HG02588 (cell line): ENCODE measurements around the gene GALM.

ENCODE experiments used
- ATAC-seq: cut with Tn5 transposase; IDR thresholded peaks from one replicate; pipeline ENCODE4 v1.9.1; 2021; ENCODE audit warnings: mild to moderate bottlenecking, moderate library complexity; ENCODE audit not compliant: unreplicated experiment

Gene GALM

DNA sequence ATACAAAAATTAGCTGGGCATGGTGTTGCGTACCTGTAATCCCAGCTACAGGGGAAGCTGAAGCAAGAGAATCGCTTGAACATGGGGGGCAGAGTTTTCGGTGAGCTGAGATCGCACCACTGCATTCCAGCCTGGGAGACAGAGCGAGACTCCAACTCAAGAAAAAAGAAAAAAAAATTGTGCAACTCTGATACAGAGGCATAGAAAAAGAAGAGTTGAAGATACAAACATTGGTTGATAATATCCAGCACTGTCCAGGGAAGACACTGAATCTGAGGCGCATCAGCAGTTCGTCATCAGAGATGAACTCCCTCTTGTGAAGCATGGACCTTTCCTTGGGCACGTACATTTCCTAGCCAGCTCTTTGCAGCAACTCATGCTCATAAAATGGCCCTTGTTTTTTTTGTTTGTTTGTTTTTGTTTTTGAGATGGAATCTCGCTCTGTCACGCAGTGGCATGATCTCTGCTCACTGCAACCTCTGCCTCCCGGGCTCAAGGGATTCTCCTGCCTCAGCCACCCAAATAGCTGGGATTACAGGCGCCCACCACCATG is 16.7 kb upstream of the GALM start:
- ATAC-seq = no peak

DNA sequence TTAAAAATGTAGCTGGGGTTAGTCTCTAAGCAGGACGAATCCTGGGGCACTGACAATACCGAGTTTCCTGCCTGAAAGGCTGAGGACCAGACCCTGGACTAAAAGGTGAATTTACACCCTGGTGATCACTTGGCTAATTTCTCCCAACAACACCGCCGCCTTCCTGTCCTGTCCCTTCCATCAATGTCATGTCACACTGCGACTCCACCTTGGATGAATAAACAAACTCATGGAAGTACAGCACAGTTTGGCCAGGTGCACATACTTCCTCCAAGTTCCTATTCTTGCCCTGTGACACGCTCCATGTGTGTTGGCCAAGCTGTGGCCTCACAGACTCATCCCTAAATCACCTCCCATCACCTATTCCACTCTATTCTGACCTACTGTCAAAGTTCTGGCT is 15.9 kb upstream of the GALM start:
- no peak for ATAC-seq

DNA sequence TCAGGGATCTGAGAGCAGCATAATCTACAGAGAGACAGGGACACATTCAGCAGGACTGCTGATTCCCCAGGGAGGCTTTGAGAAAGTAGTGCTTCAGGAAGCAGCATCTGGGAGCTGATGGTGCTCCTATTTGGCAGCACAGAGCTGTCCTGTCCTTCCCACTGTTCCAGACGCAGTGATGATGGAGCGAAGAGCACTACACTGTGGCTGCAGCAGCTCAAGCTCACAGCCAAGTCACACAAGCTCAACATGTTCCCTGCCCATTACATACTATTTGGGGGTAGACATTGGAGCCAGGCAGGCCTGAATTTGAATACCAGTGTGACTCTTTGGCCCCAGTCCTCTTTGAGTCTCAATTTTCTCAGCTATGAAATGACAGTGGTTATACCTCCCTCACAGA is 15.2 kb upstream of the GALM start:
- ATAC-seq = no peak

DNA sequence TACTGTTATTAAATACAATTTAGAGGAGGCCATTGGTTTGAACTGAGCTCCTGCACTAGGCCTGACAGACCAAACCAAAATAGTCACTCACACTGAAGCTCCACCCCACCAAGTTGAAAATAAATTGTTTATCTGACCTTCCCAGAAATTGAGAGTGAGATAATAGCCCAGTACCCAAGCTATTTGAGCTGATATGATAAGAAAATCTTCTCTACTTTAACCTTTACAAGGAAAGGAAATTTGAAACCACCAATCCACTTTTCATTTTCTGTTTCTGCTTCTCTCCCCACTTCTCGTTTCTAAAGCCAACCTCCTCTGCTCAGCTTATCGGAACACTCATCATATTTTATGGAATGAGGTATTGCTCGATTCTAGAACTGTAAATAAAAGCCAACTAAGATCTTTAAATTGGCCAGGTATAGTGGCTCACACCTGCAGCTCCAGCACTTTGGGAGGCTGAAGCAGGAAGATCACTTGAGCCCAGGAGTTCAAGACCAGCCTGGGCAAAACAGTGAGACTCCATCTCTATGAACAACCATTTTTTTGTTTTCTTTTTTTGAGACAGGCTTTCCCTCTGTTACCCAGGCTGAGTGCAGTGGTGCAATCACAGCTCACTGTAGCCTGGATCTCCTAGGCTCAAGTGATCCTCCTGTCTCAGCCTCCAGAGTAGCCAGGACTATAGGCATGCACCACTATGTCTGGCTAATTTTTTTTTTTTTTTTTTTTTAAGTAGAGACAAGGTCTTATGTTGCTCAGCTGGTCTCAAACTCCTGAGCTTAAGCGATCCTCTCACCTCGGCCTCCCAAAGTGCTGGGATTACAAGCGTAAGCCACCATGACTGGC is 13.3 kb upstream of the GALM start:
- no peak for ATAC-seq

DNA sequence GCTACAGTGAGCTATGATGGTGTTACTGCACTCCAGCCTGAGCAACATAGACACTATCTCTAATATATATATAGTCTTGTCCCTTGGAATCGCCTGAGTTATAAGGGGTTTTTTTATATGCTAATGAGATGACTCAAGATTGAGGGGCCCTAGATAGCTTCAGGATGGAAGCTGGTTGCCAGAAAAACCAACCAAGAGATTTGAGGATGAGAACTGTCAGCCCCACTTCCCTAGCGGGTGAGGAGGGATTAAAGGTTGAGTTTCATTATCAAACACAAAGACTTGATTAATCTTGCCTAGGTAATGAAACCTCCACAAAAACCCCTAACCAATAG is 12.6 kb upstream of the GALM start:
- ATAC-seq = no peak

DNA sequence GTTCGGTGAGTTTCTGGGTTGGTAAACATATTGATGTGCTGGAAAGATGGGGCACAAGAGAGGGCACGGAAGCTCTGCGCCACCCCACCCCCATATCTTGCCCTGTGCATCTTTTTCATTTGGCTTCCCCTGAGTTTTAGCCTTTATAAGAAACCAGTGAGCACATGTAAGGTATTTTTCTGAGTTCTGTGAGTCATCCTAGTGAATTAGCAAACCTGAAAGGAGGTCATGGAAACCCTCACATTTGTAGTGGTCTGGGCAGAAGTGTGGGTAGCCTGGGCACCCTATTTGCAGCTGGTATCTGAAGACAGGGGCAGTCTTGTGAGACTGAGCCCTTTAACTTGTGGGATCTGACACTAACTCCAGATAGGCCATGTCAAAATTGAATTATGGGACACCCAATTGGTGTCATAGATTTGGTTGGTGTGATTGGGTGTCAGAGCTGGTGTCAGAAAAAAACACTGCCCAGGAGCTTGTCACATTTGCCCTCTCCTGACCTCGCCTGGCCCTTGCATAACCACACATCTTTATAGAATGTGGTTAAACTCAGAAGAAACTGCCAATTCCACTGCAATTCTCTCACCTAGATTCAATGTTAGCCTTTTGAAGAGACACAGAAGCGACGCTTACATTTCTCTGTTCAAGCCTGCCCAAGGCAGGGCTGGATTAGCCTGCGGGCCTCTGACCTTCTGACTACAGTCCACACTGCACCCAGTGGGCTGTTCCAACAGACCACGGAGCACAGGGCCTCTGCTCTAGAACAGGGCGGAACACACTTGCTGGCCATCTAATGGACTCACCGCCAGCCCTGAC is 12.0 kb upstream of the GALM start:
- no peak for ATAC-seq

DNA sequence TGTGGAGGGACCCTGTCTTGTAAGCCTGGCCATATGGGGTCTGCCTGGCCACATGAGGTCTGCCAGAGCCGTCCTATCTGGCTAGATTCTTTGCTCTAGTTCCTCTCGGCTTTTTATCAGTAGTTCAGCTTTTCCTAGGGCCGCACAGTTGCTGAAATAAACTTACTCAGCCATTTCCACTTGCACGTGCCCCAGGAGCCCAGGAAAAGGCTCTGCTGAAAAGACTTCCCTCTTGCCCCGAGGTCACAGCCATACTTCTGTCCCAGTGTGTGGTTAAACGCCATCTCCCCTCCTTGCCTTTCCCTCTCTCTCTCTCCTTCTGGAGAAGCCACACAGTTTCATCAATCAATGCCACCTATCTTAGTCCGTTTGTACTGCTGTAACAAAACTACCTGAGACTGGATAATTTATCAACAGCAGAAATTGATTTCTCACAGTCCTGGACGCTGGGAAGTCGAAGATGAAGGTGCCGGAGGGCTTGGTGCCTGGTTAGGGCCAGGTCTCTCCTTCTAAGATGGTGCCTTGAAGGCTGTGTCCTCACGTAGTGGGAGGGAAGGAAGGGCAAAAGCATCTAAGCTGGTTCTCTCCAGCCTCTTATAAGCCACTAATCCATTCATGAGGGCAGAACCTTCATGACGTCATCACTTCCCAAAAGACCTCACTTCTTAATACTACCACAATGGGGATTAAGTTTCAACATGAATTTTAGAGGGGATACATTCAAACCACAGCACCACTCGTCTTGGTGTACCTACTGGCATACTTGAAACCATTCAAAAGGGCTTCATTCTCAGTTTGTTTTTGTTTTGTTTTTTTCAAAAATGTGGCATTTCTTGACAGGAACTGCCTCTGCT is 11.2 kb upstream of the GALM start:
- no peak for ATAC-seq

DNA sequence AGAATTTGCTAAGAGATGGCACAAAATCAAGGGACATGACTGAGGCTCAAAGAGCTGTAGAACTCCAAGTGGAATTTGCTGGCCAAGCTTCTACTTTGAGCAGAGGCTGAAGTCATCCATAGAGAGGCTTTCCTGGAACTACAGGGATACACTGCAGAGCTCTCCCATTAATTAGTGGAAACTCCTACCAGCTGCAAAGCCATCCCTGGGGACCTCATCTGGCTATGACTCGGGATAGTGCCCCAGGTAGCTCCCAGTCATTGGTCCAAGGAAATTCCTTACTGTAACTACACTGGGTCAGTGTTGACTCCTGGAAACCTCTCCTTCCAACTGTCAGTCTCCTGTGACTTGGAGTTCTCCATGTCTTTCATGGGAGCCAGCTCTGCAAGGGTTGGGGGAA is 10.5 kb upstream of the GALM start:
- ATAC-seq = no peak

DNA sequence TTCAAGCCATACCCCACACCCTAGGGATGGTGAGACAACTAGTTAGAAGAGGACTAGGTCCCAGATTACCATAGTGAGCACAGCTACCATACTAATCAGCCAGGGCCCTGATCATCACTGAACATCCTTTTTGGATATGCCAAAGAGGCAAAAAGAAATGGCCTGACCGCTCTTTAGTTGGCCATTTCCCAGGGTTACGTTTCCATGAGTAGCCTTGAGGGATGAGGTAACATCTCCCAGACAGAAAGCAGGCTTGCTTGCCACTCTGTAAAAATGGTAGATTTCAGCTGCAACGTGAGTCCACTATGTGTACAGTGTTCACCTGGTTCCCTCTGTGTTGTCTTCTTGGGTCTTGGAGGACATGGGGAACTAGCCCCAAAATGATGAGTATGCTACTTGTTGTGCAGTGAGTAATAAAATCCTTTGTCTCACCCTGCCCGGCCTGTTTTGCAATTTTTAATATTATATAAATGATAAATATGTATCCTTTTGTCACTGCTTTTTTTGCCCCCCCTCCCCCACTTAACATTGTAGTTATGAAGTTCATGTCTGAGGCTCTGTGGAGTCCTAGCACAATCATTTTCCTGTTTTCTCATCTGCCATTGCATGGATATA is 8.9 kb upstream of the GALM start:
- no peak for ATAC-seq

DNA sequence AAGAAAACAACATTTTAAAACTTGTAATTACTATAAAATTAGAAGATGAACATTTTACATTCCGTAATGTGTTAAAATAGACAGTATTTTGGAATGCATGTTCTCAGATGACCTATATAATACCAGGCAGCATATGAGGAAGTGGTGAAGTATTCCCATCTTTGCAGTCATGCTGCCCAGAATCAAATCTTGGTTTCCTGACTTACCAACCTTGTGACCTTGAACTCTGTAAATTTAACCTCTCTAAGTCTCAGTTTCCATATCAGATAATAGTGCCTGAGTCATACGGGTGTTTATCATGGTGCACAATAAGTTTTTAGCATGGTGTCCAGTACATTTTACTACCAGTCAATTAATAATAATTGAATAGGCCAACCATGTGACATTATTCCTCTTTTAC is 7.3 kb upstream of the GALM start:
- ATAC-seq = no peak

DNA sequence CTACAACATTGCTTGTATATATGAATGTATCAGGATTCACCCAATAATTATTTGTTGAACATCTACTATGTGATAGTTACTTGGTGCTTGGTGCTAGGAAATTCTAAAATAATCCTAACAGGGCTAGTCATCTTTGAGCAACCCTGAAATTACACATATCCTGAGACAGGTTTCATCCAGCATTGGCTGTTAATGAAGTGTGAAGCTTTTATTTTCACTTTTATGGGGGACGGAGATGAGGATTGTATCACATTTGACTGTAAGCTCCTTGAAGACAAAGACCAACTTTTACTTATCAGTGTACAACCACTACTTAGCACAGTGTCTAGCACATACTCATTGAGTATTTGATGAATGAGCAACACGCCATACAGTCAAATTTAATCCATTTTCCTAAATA is 6.8 kb upstream of the GALM start:
- ATAC-seq = no peak

DNA sequence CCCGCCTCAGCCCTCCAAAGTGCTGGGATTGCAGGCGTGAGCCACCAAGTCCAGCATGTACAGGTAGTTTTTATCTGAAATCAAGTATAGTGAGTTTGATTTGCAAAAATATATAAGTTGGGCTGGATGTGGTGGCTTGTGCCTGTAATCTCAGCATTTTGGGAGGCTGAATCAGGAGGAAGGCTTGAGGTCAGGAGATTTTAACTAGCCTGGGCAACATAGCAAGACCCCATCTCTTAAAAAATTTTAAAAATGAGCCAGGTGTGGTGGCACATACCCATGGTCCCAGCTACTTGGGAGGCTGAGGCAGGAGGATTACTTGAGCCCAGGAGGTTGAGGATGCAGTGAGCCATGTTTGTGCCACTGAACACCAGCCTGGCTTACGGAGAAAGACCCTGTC is 5.6 kb upstream of the GALM start:
- ATAC-seq = no peak

DNA sequence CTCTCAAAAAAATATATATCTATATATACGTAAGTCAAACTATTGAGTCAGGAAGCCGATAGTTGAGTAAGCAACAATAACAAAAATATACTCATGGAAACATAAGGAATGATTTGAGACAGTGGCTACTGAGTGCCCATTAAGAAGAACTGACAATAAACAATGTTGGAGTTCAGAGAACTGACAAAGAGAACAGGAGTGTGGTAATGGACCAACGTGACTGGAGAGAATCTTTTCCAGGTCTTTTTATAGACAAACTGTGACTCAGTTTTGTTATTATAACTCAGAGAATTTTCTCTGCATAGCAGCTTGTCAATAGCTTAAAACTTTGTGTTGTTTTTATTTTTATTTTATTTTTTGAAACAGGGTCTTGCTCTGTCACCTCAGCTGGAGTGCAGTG is 4.6 kb upstream of the GALM start:
- ATAC-seq = no peak

DNA sequence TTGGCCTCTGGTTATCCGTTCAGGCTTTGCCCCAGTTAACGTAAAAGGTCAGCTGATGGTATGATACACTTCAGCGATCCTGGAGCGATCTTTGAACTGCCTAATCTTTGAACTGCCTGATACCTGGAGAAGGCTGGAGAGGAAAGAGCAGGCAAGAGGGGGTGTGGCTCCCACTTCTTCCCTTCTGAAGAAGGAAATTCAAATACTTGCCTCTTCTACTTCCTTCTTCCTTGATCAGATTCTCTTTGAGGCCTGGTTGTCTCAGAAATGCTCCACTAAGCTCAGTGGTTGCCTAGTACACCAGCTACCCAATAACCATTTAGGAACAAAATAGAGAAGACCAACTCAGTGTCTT is 619 bp downstream of the GALM start:
- peak; percentile 24 for ATAC-seq

DNA sequence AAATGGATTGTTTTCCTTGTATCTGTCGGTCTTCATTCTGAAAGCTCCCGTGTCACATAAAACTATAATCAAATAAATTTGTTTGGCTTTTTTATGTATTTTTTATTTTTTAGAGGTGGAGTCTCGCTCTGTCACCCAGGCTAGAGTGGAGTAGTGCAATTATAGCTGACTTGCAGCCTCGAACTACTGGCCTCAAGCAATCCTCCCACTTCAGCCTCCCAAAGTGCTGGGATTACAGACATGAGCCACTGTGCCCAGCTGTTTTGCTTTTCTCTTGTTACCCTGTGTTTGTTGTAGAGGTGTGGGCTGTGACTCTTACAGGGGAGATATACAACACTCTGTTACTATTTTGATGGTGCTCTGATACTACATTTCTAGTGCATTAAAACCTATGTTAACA is 2.2 kb downstream of the GALM start:
- no peak for ATAC-seq

DNA sequence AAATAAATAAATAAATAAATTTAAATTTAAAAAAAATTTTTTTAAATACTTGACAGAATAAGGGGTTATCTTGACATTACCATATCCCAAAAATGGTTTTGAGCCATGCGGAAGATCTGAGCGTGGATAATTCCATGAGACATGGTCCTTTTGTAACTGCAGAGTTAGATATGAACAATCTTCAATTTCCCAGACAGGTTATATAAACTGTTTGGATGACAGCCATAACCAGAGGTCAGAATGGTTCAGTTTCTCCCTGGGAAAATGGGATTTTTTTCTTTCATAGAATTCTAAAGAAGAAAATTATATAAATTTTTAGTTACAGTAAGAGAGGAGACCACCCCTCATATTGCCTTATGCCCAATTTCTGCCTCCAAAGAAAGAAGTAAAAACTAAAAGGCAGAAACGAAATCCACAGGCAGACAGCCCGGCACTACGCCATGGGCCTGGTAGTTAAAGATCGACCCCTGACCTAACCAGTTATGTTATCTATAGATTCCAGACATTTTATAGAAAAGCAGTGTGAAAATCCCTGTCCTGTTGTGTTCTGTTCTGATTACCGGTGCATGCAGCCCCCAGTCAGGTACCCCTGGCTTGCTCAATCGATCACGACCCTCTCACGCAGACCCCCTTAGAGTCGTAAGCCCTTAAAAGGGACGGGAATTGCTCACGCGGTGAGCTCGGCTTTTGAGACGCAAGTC is 3.0 kb downstream of the GALM start:
- no peak for ATAC-seq

DNA sequence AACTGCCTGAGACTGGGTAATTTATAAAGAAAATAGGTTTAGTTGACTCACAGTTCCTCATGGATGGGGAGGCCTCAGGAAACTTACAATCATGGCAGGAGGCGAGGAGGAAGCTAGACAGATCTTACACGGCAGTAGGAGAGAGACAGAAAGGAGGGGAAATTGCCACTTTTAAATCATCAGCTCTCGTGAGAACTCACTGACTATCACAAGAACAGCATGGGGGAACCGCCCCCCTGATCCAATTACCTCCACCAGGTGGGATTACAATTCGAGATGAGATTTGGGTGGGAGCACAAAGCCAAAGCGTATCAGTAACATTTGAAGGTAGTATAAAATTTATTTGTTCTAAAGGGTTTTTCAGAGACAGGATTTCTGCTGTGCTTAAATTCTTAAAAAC is 5.4 kb downstream of the GALM start:
- ATAC-seq = no peak

DNA sequence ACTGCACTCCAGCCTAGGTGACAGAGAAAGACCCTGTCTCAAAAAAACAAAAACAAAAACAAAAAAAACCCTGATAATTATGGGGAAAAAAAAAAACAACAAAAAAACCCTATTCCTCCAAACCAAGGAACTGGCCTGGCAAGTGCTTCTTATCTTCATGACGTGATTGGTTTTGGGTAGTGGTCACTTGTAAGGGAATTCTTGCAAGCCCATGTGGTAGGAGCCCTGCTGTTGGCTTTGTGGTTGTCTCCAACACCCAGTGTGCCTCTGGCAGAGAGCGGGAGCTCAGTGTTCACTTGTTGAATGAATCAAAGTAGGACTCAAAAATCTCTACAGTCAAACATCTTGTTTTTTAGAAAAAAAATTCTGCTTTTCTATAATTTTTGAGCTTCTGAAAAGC is 6.0 kb downstream of the GALM start:
- ATAC-seq = no peak

DNA sequence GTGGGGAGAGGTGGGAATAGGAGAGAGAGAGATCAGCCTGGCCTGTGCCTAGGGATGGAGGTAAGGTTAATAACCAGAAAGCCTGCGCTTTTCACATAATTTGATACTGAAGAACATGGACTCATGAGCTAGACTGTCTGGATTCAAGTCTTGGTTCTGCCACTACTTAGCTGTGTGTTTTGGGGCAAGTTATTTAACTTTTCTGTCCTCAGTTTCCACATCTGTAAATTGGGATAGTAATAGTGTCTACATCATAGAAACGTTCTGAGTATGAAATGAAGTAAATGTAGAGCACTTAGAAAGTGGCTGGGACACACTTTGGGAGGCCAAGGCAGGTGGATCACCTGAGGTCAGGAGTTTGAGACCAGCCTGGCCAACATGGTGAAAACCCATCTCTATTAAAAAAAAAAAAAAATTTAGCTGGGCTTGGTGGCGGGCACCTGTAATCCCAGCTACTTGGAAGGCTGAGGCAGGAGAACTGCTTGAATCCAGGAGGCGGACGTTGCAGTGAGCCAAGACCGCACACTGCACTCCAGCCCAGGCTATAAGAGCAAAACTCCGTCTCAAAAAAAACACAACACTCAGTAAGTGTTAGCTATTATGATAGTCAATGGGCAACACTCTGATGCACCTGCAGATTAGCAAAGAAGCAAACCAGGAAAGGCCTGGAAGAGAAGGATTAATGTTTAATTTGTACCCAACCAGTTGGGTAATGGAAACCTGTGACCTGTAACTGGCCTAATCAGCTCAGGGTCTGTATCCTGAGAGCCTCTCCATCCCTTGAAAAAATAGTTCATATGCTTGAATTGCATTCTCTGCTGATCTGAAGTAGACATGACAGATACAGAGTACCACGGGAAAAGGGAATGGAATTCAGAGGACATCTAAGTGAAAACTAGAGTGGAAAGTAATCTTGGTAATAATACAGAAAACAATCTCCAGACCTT is 6.8 kb downstream of the GALM start:
- ATAC-seq = no peak
